C4-2B (cell line): ENCODE measurements around the gene RIT2.

Experiments
- H3K27ac ChIP-seq: fragments of 450-650 bp; 2 replicates; pipeline ENCODE4 v1.5.1; 2017
- CTCF ChIP-seq: fragments of 450-650 bp; conservative IDR thresholded peaks from 2 replicates; pipeline ENCODE4 v1.5.1; 2017; ENCODE audit warnings: mild to moderate bottlenecking
- ZFX ChIP-seq: fragments of 450-650 bp; IDR thresholded peaks from 2 replicates; pipeline ENCODE4 v1.6.1; 2017

Gene RIT2

GRCh38 chr18:43148231-43148630 is 32.7 kb upstream of the RIT2 start:
- no peak overlapping the region for H3K27ac ChIP-seq
- TF ChIP-seq CTCF: no peak
- no peak for TF ChIP-seq ZFX

DNA sequence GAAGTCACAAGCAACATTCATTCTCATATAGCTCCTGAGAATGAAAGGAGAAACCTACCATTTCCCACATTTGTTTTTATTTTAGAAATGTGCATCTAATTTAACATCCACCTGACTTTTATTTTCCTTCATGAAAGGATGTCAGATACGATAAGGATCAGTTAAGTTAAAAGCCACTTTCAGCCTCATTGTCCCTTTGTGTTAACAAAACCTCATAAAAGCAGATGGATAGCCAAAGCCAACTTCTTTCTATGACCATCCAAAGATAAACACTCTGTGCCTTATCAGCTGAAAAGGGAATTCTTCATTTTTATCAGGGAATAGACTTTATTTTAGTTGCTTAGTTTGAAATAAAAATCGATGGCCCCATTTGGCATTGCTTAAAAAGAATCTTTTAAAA is 25.7 kb upstream of the RIT2 start:
- H3K27ac ChIP-seq: no peak overlapping the region
- TF ChIP-seq ZFX: no peak
- TF ChIP-seq CTCF: no peak

GRCh38 chr18:43139288-43139946 is 23.9 kb upstream of the RIT2 start:
- H3K27ac ChIP-seq: peak overlapping the region; percentile 48
- no peak for TF ChIP-seq CTCF
- TF ChIP-seq ZFX: no peak

DNA sequence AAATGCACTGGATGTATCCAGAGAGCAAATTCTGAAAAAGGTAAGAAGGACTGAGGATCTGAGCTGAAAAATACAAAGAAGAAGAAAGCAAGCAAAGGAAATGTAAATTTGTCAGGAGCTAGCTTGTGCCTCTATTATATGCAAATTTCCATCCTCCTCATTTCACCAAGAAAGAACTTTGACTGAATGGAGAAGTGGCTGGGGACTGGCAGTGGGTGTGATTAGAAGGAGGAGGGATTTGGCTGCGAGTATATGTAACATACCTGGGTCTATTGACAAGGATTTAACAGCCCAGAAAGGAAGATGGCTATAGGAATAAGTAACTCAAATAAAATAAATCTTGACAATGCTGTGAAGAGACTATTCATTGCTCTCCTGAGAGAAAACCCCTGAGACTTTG is 19.4 kb upstream of the RIT2 start:
- TF ChIP-seq CTCF (no peak), ZFX (no peak)
- no peak overlapping the region for H3K27ac ChIP-seq

- no peak overlapping the region for H3K27ac ChIP-seq
- TF ChIP-seq CTCF (no peak), ZFX (no peak)
These were observed 15.3 kb upstream of the RIT2 start for GRCh38 chr18:43130716-43131260.

GRCh38 chr18:43129946-43130524 is 14.6 kb upstream of the RIT2 start:
- TF ChIP-seq ZFX (no peak), CTCF (no peak)
- no peak overlapping the region for H3K27ac ChIP-seq

- TF ChIP-seq CTCF (no peak), ZFX (no peak)
These were observed 10.0 kb upstream of the RIT2 start for GRCh38 chr18:43125471-43125870.

More at GRCh38 chr18:43125471-43125870, 10.0 kb upstream of the RIT2 start:
- H3K27ac ChIP-seq: no peak overlapping the region
